SK-N-SH (cell line): Measurements from ENCODE around the gene RRBP1. TPM values are rescaled to one million over a fixed set of nuclear protein-coding genes. Genes with fewer than 3 reads are reported as not detected.

Source experiments
- CTCF ChIA-PET: fragments of 300-600, 350-600 bp; formaldehyde crosslinking; extraction: SDS; loops from one replicate; lab custom pipeline; 2021; lab: Yijun Ruan, JAX
- POLR2A ChIA-PET: fragments of 350-600 bp; sonication (Branson Sonifier 250); formaldehyde crosslinking; extraction: SDS; loops from one replicate; lab custom pipeline; 2020; ENCODE audit warnings: antibody characterized with exemption, inconsistent platforms; lab: Yijun Ruan, JAX
- DNase-seq: peaks from one replicate; pipeline ENCODE4 v3.0.0; 2012
- H2AFZ ChIP-seq: fragments of 200-600 bp; sonication (generic); 2 replicates; pipeline ENCODE4 v1.8.1; 2016; ENCODE audit warnings: antibody characterized with exemption, mild to moderate bottlenecking, low read depth
- H3F3A ChIP-seq: fragments of 200-600 bp; sonication (generic); replicated peaks from 2 replicates; pipeline ENCODE3; 2016; ENCODE audit warnings: antibody characterized with exemption, mild to moderate bottlenecking; ENCODE audit not compliant: insufficient read depth
- H3K27ac ChIP-seq, 2 experiments: fragments of 200-500 bp in 1 of 2; fragments of 200-600 bp in 1 of 2; sonication (Bioruptor generic) in 1 of 2; sonication (generic), shearing (Covaris generic) in 1 of 2; 2 replicates each; pipeline versions ENCODE4 v1.5.1 to v1.6.1; 2014 to 2016; ENCODE audit warnings: low read depth in 2 of 2, inconsistent platforms in 1 of 2, low read length in 1 of 2, mild to moderate bottlenecking in 1 of 2, mixed read lengths in 1 of 2
- H3K27me3 ChIP-seq: fragments of 200-600 bp; sonication (generic), shearing (Covaris generic); 2 replicates; pipeline ENCODE4 v1.6.1; 2016; ENCODE audit warnings: mixed run types; ENCODE audit not compliant: insufficient read depth
- H3K36me3 ChIP-seq, 2 experiments: fragments of 200-500 bp in 1 of 2; fragments of 200-600 bp in 1 of 2; sonication (Bioruptor generic) in 1 of 2; sonication (generic) in 1 of 2; replicated peaks in 1 of 2; 2 replicates each; pipeline versions ENCODE3 to v1.5.1; 2014 to 2016; ENCODE audit warnings: low read length in 1 of 2, mild to moderate bottlenecking in 1 of 2; ENCODE audit not compliant: insufficient read depth in 2 of 2, control insufficient read depth in 1 of 2
- H3K4me1 ChIP-seq, 2 experiments: fragments of 200-500 bp in 1 of 2; fragments of 200-600 bp in 1 of 2; sonication (Bioruptor generic) in 1 of 2; sonication (generic), shearing (Covaris generic) in 1 of 2; 2 replicates each; pipeline versions ENCODE4 v1.5.1 to v1.6.1; 2014 to 2016; ENCODE audit warnings: low read depth in 1 of 2, low read length in 1 of 2, mixed run types in 1 of 2; ENCODE audit not compliant: insufficient read depth in 2 of 2, control insufficient read depth in 1 of 2
- H3K4me2 ChIP-seq: fragments of 200-600 bp; sonication (generic), shearing (Covaris generic); 2 replicates; pipeline ENCODE4 v1.6.1; 2017; ENCODE audit warnings: mixed run types
- H3K4me3 ChIP-seq, 2 experiments: fragments of 200-500 bp in 1 of 2; fragments of 200-600 bp in 1 of 2; sonication (Bioruptor generic) in 1 of 2; sonication (generic), shearing (Covaris generic) in 1 of 2; 2 replicates each; pipeline versions ENCODE4 v1.5.1 to v1.8.1; 2014 to 2016; ENCODE audit warnings: low read depth in 2 of 2, inconsistent platforms in 1 of 2, low read length in 1 of 2, mild to moderate bottlenecking in 1 of 2, mixed read lengths in 1 of 2, moderate library complexity in 1 of 2
- H3K79me2 ChIP-seq: fragments of 200-600 bp; sonication (generic); 2 replicates; pipeline ENCODE4 v1.8.1; 2017; ENCODE audit warnings: mild to moderate bottlenecking; ENCODE audit not compliant: insufficient read depth
- H3K9ac ChIP-seq: fragments of 200-600 bp; sonication (generic); 2 replicates; pipeline ENCODE4 v1.6.1; 2017; ENCODE audit warnings: mixed run types
- H3K9me2 ChIP-seq: fragments of 200-600 bp; sonication (generic); 2 replicates; pipeline ENCODE4 v1.6.1; 2017; ENCODE audit warnings: mixed run types
- H3K9me3 ChIP-seq: fragments of 200-600 bp; sonication (generic); 2 replicates; pipeline ENCODE4 v1.6.1; 2017; ENCODE audit warnings: mixed run types, mild to moderate bottlenecking, moderate library complexity
- H4K20me1 ChIP-seq: fragments of 200-600 bp; sonication (generic); 2 replicates; pipeline ENCODE4 v1.6.1; 2017; ENCODE audit warnings: mild to moderate bottlenecking, mixed run types; ENCODE audit not compliant: insufficient read depth
- CHD2 ChIP-seq: fragments of 150-350 bp; IDR thresholded peaks from 2 replicates; pipeline ENCODE4 v1.6.1; 2018; ENCODE audit warnings: low read length; ENCODE audit not compliant: partially characterized antibody
- EP300 ChIP-seq, 2 experiments: IDR thresholded peaks; 2 replicates each; pipeline versions ENCODE4 v1.4.0 to v1.6.1; 2012; ENCODE audit warnings: borderline replicate concordance in 1 of 2, low read depth in 1 of 2, low read length in 1 of 2
- FOSL2 ChIP-seq: IDR thresholded peaks from 2 replicates; pipeline ENCODE4 v1.4.0; 2012; ENCODE audit warnings: low read depth, mild to moderate bottlenecking, moderate library complexity, borderline replicate concordance
- MXI1 ChIP-seq: IDR thresholded peaks from 2 replicates; pipeline ENCODE4 v1.6.1; 2012; ENCODE audit warnings: mild to moderate bottlenecking, low read depth, low read length, improper control_type of control experiment
- NRF1 ChIP-seq: IDR thresholded peaks from 2 replicates; pipeline ENCODE4 v1.6.1; 2012; ENCODE audit warnings: low read depth, mild to moderate bottlenecking, low read length
- POLR2AphosphoS5 ChIP-seq: IDR thresholded peaks from 2 replicates; pipeline ENCODE4 v1.6.1; 2012; ENCODE audit warnings: low read depth, low read length
- RAD21 ChIP-seq: IDR thresholded peaks from 2 replicates; pipeline ENCODE4 v1.6.1; 2012; ENCODE audit warnings: mild to moderate bottlenecking, low read length
- RXRA ChIP-seq: IDR thresholded peaks from 2 replicates; pipeline ENCODE4 v1.4.0; 2012; ENCODE audit warnings: low read depth, mild to moderate bottlenecking, borderline replicate concordance
- SIN3A ChIP-seq: IDR thresholded peaks from 2 replicates; pipeline ENCODE4 v1.6.1; 2012; ENCODE audit warnings: low read depth, mild to moderate bottlenecking, low read length, moderate library complexity, borderline replicate concordance
- SMC3 ChIP-seq: IDR thresholded peaks from 2 replicates; pipeline ENCODE4 v1.6.1; 2012; ENCODE audit warnings: low read depth, low read length, improper control_type of control experiment
- TAF1 ChIP-seq: IDR thresholded peaks from 2 replicates; pipeline ENCODE4 v1.6.1; 2012; ENCODE audit warnings: low read depth, mild to moderate bottlenecking, low read length, moderate library complexity, borderline replicate concordance
- WGBS: methylation state at CpG from one replicate; pipeline ENCODE4 v1.1.6; 2017; ENCODE audit warnings: low lambda C conversion rate; 5-methylcytosine and 5-hydroxymethylcytosine counted together
- polyA plus RNA-seq, 3 experiments: library from polyadenylated mRNA; depleted of rRNA; stranded (reverse); fragments of >200 nt; gene quantifications; 2 replicates each; pipeline ENCODE4 v1.2.3, GENCODE V29; 2012
- TF ChIP-seq, protein P1 (sequence below): fragments of 150-350 bp; IDR thresholded peaks from 2 replicates; pipeline ENCODE4 v1.6.1; 2016; ENCODE audit warnings: mild to moderate bottlenecking, low read depth, low read length
- TF ChIP-seq, protein P2 (sequence below): fragments of 200-600 bp; sonication (generic); IDR thresholded peaks from 2 replicates; pipeline ENCODE4 v1.6.1; 2017; ENCODE audit warnings: antibody characterized with exemption, mild to moderate bottlenecking, moderate library complexity
- TF ChIP-seq, protein P3 (sequence below): IDR thresholded peaks from 2 replicates; pipeline ENCODE4; 2012
- TF ChIP-seq, protein P4 (sequence below): IDR thresholded peaks from 2 replicates; pipeline ENCODE4 v1.4.0; 2012; ENCODE audit warnings: low read depth, borderline replicate concordance
- TF ChIP-seq, protein P5 (sequence below): IDR thresholded peaks from 2 replicates; pipeline ENCODE4 v1.4.0; 2012; ENCODE audit warnings: low read depth
- TF ChIP-seq, protein P6 (sequence below): IDR thresholded peaks from 2 replicates; pipeline ENCODE4 v1.4.0; 2012; ENCODE audit warnings: low read depth, borderline replicate concordance

RRBP1 gene
- polyA plus RNA-seq, 1 of the 3 experiments (the other 2 are of a cell fraction) = 50.2 TPM

DNA sequence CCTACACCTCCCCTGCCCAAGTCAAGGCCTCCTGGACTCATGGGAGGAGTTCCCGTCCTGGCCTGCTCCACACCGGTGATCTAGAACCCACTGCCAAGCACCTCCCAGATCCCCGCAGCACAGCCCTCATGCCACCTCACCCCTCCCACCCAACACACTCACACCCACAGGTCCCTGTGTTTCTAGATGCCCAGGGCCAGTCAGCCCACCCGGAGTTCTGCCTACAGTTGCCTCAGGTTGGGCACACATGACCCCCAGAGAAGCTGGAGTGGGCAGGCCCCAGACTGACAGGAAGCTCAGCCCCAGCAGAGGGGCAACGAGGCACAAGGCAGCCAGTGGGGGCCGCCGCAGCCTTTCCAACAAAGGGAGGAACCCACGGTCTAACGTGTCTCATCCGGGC is 29.6 kb downstream of the RRBP1 start:
- peaks cover 3 to 16% of the 10 kb centered on the region in 2 experiments for H3K36me3 ChIP-seq
- peaks cover 9 to 13% of the 10 kb centered on the region in 2 experiments; a peak in 2 of 4 replicates for H3K4me1 ChIP-seq
- peaks cover 84% of the 10 kb centered on the region for H4K20me1 ChIP-seq

More for the DNA sequence above, 29.6 kb downstream of the RRBP1 start:
- Histone ChIP-seq H3K4me3 (no peak overlapping the region), H3K27me3 (no peaks in the 10 kb centered on the region), H3F3A (peaks cover 14% of the 10 kb centered on the region), H2AFZ (no peak overlapping the region), H3K79me2 (peaks cover 97% of the 10 kb centered on the region), H3K9me3 (no peaks in the 10 kb centered on the region), H3K9me2 (no peaks in the 10 kb centered on the region), H3K27ac (no peak overlapping the region), H3K4me2 (no peak overlapping the region), H3K9ac (no peak overlapping the region)
- DNase-seq = no peak
- TF ChIP-seq, protein P1, sequence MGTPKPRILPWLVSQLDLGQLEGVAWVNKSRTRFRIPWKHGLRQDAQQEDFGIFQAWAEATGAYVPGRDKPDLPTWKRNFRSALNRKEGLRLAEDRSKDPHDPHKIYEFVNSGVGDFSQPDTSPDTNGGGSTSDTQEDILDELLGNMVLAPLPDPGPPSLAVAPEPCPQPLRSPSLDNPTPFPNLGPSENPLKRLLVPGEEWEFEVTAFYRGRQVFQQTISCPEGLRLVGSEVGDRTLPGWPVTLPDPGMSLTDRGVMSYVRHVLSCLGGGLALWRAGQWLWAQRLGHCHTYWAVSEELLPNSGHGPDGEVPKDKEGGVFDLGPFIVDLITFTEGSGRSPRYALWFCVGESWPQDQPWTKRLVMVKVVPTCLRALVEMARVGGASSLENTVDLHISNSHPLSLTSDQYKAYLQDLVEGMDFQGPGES = no peak
- TF ChIP-seq NRF1 = no peak
- TF ChIP-seq, protein P2, sequence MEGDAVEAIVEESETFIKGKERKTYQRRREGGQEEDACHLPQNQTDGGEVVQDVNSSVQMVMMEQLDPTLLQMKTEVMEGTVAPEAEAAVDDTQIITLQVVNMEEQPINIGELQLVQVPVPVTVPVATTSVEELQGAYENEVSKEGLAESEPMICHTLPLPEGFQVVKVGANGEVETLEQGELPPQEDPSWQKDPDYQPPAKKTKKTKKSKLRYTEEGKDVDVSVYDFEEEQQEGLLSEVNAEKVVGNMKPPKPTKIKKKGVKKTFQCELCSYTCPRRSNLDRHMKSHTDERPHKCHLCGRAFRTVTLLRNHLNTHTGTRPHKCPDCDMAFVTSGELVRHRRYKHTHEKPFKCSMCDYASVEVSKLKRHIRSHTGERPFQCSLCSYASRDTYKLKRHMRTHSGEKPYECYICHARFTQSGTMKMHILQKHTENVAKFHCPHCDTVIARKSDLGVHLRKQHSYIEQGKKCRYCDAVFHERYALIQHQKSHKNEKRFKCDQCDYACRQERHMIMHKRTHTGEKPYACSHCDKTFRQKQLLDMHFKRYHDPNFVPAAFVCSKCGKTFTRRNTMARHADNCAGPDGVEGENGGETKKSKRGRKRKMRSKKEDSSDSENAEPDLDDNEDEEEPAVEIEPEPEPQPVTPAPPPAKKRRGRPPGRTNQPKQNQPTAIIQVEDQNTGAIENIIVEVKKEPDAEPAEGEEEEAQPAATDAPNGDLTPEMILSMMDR = no peak
- TF ChIP-seq SIN3A = no peak
- TF ChIP-seq CHD2 = no peak
- no peak for TF ChIP-seq MXI1
- TF ChIP-seq FOSL2 = no peak
- no peak for TF ChIP-seq TAF1
- TF ChIP-seq, protein P3, sequence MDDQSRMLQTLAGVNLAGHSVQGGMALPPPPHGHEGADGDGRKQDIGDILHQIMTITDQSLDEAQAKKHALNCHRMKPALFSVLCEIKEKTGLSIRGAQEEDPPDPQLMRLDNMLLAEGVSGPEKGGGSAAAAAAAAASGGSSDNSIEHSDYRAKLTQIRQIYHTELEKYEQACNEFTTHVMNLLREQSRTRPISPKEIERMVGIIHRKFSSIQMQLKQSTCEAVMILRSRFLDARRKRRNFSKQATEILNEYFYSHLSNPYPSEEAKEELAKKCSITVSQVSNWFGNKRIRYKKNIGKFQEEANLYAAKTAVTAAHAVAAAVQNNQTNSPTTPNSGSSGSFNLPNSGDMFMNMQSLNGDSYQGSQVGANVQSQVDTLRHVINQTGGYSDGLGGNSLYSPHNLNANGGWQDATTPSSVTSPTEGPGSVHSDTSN = no peak
- no peak for TF ChIP-seq POLR2AphosphoS5
- TF ChIP-seq RAD21 = no peak
- TF ChIP-seq, protein P4, sequence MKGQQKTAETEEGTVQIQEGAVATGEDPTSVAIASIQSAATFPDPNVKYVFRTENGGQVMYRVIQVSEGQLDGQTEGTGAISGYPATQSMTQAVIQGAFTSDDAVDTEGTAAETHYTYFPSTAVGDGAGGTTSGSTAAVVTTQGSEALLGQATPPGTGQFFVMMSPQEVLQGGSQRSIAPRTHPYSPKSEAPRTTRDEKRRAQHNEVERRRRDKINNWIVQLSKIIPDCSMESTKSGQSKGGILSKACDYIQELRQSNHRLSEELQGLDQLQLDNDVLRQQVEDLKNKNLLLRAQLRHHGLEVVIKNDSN = no peak
- TF ChIP-seq, protein P5, sequence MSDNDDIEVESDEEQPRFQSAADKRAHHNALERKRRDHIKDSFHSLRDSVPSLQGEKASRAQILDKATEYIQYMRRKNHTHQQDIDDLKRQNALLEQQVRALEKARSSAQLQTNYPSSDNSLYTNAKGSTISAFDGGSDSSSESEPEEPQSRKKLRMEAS = no peak
- TF ChIP-seq RXRA = no peak
- no peak for TF ChIP-seq EP300 (IDR thresholded peaks at IDR 0.05; ENCODE audit: borderline replicate concordance in 1 of 2, low read depth in 1 of 2, low read length in 1 of 2)
- no peak for TF ChIP-seq SMC3
- TF ChIP-seq, protein P6, sequence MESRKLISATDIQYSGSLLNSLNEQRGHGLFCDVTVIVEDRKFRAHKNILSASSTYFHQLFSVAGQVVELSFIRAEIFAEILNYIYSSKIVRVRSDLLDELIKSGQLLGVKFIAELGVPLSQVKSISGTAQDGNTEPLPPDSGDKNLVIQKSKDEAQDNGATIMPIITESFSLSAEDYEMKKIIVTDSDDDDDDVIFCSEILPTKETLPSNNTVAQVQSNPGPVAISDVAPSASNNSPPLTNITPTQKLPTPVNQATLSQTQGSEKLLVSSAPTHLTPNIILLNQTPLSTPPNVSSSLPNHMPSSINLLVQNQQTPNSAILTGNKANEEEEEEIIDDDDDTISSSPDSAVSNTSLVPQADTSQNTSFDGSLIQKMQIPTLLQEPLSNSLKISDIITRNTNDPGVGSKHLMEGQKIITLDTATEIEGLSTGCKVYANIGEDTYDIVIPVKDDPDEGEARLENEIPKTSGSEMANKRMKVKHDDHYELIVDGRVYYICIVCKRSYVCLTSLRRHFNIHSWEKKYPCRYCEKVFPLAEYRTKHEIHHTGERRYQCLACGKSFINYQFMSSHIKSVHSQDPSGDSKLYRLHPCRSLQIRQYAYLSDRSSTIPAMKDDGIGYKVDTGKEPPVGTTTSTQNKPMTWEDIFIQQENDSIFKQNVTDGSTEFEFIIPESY = no peak
- ChIA-PET POLR2A (no interaction called here), CTCF (interaction anchor here (0.5 to 1.6 kb wide), 3 partner anchors 10 to 28 kb away, joined by 3 read pairs; no protein-coding TSS in a partner anchor)
- 94% methylated on average over 9 of the region's 10 CpGs for WGBS
